K562 (cell line): ENCODE measurements around the gene TRPM4. TPM values are rescaled to one million over a fixed set of nuclear protein-coding genes. Genes with fewer than 3 reads are reported as not detected.

Source experiments
- CTCF ChIP-seq, 3 experiments: IDR thresholded peaks in 2 of 3; conservative IDR thresholded peaks in 1 of 3; 2 replicates each; pipeline ENCODE4 v1.5.1; 2011 to 2012; ENCODE audit warnings: low read length in 3 of 3, mild to moderate bottlenecking in 3 of 3, control low read depth in 2 of 3, improper control_type of control experiment in 1 of 3, inconsistent platforms in 1 of 3, low read depth in 1 of 3, mixed read lengths in 1 of 3, moderate library complexity in 1 of 3; ENCODE audit not compliant: insufficient read depth in 2 of 3
- EP300 ChIP-seq: IDR thresholded peaks from 2 replicates; pipeline ENCODE4 v1.6.1; 2012; ENCODE audit warnings: low read length, improper control_type of control experiment
- GTF3C2 ChIP-seq: IDR thresholded peaks from 3 replicates; pipeline ENCODE4 v1.6.1; 2011; ENCODE audit warnings: borderline replicate concordance, mild to moderate bottlenecking, moderate library complexity; ENCODE audit not compliant: insufficient read length; ENCODE audit errors: extremely low read depth
- KDM5B ChIP-seq: fragments of 200-600 bp; sonication (generic); IDR thresholded peaks from 2 replicates; pipeline ENCODE4 v1.6.1; 2012; ENCODE audit warnings: low read depth, mild to moderate bottlenecking, moderate library complexity, low read length, control low read depth, inconsistent platforms; ENCODE audit not compliant: insufficient replicate concordance
- L3MBTL2 ChIP-seq: fragments of 450-650 bp; IDR thresholded peaks from 2 replicates; pipeline ENCODE4 v1.6.1; 2016; ENCODE audit warnings: mild to moderate bottlenecking, moderate library complexity
- POU5F1 ChIP-seq: fragments of 150-350 bp; IDR thresholded peaks from 2 replicates; pipeline ENCODE4 v1.6.1; 2014; ENCODE audit warnings: borderline replicate concordance, low read length, low read depth, mild to moderate bottlenecking; ENCODE audit not compliant: partially characterized antibody
- PTTG1 ChIP-seq: fragments of 450-650 bp; IDR thresholded peaks from 2 replicates; pipeline ENCODE4 v1.6.1; 2016; ENCODE audit warnings: low read depth, mild to moderate bottlenecking, missing genetic modification characterization, missing compliant biosample characterization
- RBM22 ChIP-seq: fragments of 200-400 bp; formaldehyde crosslinking; IDR thresholded peaks from 2 replicates; pipeline ENCODE4 v1.6.1; 2018; ENCODE audit warnings: low read length, low read depth; ENCODE audit not compliant: poor library complexity, severe bottlenecking
- RREB1 ChIP-seq: fragments of 250-450 bp; sonication (Bioruptor Pico); IDR thresholded peaks from 2 replicates; pipeline ENCODE4 v1.4.0; 2020
- WHSC1 ChIP-seq: IDR thresholded peaks from one replicate; pipeline ENCODE4 v1.6.1; 2012; ENCODE audit warnings: low read length, control low read depth, inconsistent platforms
- ZNF444 ChIP-seq: fragments of 250-450 bp; sonication (Bioruptor Pico); IDR thresholded peaks from 2 replicates; pipeline ENCODE4 v1.4.0; 2020; ENCODE audit warnings: mild to moderate bottlenecking, moderate library complexity
- polyA plus RNA-seq, 8 experiments: library from polyadenylated mRNA; depleted of rRNA in 4 of 8; stranded (reverse) in 5 of 8; unstranded in 3 of 8; fragments of >200 nt; fragmentation: Nextera tagmentation in 2 of 8; fragmentation: Illumina TruSeq in 1 of 8; extraction: Ambion mirVana in 2 of 8; extraction: Trizol in 1 of 8; gene quantifications; 2 replicates each; pipeline versions ENCODE4 v1.2.1 to v1.2.3, GENCODE V29; 2011 to 2014; ENCODE audit warnings: inconsistent platforms in 1 of 8, missing spikeins in 1 of 8
- total RNA-seq, 7 experiments: library from RNA; depleted of rRNA in 6 of 7; stranded (reverse); fragments of >200 nt in 6 of 7; fragmentation: Illumina TruSeq in 2 of 7; extraction: Trizol in 2 of 7; gene quantifications; 2 replicates each; pipeline versions ENCODE4 v1.2.1 to v1.2.3, GENCODE V29; 2011 to 2021; ENCODE audit warnings: low replicate concordance in 1 of 7
- TF ChIP-seq, protein P1 (sequence below): sonication (generic); formaldehyde crosslinking; IDR thresholded peaks from 2 replicates; pipeline ENCODE4 v1.8.0; 2022; ENCODE audit warnings: mild to moderate bottlenecking, missing genetic modification reagents
- TF ChIP-seq, protein P2 (sequence below): IDR thresholded peaks from 2 replicates; pipeline ENCODE4 v1.6.1; 2011; ENCODE audit not compliant: insufficient read length; ENCODE audit errors: extremely low read depth

TRPM4 gene
- total and polyA plus RNA-seq, 9 of the 15 experiments (the other 6 are each of a cell fraction or from before 2014, with no cell fraction given), result 6.5 to 45.4 (median 15.2) TPM

GRCh38 chr19:49145573-49146407, 11.8 kb upstream of the TRPM4 start (continued):
- TF ChIP-seq EP300 (peak; percentile 1; the same call in 1 of the 2 replicates), CTCF (IDR thresholded peaks at IDR 0.05 in 2 of 3, conservative IDR thresholded peaks at IDR 0.05 in 1 of 3; ENCODE audit: insufficient read depth in 2 of 3, low read depth in 1 of 3, low read length in 3 of 3) (peak; percentile 76 to 89 (median 88)), RREB1 (CRISPR knock-in tag) (no peak), KDM5B (no peak), L3MBTL2 (peak; percentile 49; the same call in 1 of the 2 replicates), POU5F1 (no peak), GTF3C2 (no peak), RBM22 (no peak), ZNF444 (no peak), PTTG1 (tag) (no peak), WHSC1 (no peak)
- TF ChIP-seq, protein P1, sequence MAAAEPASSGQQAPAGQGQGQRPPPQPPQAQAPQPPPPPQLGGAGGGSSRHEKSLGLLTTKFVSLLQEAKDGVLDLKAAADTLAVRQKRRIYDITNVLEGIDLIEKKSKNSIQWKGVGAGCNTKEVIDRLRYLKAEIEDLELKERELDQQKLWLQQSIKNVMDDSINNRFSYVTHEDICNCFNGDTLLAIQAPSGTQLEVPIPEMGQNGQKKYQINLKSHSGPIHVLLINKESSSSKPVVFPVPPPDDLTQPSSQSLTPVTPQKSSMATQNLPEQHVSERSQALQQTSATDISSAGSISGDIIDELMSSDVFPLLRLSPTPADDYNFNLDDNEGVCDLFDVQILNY (CRISPR knock-in tag), result no peak
- TF ChIP-seq, protein P2, sequence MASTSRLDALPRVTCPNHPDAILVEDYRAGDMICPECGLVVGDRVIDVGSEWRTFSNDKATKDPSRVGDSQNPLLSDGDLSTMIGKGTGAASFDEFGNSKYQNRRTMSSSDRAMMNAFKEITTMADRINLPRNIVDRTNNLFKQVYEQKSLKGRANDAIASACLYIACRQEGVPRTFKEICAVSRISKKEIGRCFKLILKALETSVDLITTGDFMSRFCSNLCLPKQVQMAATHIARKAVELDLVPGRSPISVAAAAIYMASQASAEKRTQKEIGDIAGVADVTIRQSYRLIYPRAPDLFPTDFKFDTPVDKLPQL, result no peak
